Heart left ventricle (tissue), 16 donors: ENCODE measurements around the gene BCAM. TPM values are rescaled to one million over a fixed set of nuclear protein-coding genes. Genes with fewer than 3 reads are reported as not detected.

Experiments used
- ATAC-seq, 4 donors: fragments of 200-7000 bp; cut with Tn5 transposase; one replicate each; pipeline ENCODE4 v1.9.1; 2020 to 2022; ENCODE audit warnings: moderate library complexity in 4 of 4, mild to moderate bottlenecking in 3 of 4, moderate number of reproducible peaks in 1 of 4
- DNase-seq, 5 donors: peaks; one replicate each; pipeline ENCODE4 v3.0.0-alpha.2; 2020
- H3K27ac ChIP-seq, 12 donors: fragments of 200-600 bp; sonication (generic) in 4 of 12; one replicate each; pipeline versions ENCODE4 v1.5.0 to v1.8.0; 2016 to 2022; ENCODE audit warnings: mild to moderate bottlenecking in 2 of 12
- H3K27me3 ChIP-seq, 9 donors: fragments of 200-600 bp; sonication (generic) in 2 of 9; one replicate each; pipeline versions ENCODE4 v1.5.1 to v1.8.0; 2016 to 2022; ENCODE audit warnings: mild to moderate bottlenecking in 3 of 9
- H3K36me3 ChIP-seq, 9 donors: fragments of 200-600 bp; sonication (generic) in 2 of 9; one replicate each; pipeline versions ENCODE4 v1.5.0 to v1.8.0; 2018 to 2022; ENCODE audit warnings: mild to moderate bottlenecking in 2 of 9
- H3K4me1 ChIP-seq, 12 donors: fragments of 200-600 bp; sonication (generic) in 4 of 12; one replicate each; pipeline versions ENCODE4 v1.5.0 to v1.8.0; 2016 to 2022; ENCODE audit warnings: mild to moderate bottlenecking in 3 of 12
- H3K4me3 ChIP-seq, 12 donors: fragments of 200-600 bp; sonication (generic) in 4 of 12; one replicate each; pipeline versions ENCODE4 v1.5.0 to v1.8.0; 2017 to 2022; ENCODE audit warnings: mild to moderate bottlenecking in 9 of 12, moderate library complexity in 4 of 12
- H3K9me3 ChIP-seq, 12 donors: fragments of 200-600 bp; sonication (generic) in 4 of 12; one replicate each; pipeline versions ENCODE4 v1.5.0 to v1.8.0; 2016 to 2022; ENCODE audit warnings: mild to moderate bottlenecking in 1 of 12
- POLR2A ChIP-seq, 2 donors: fragments of 450-650 bp; IDR thresholded peaks; one replicate each; pipeline ENCODE4 v1.6.1; 2017; ENCODE audit warnings: antibody characterized with exemption in 2 of 2, mild to moderate bottlenecking in 2 of 2, moderate library complexity in 2 of 2
- WGBS, 4 donors: extraction: QIAGEN DNeasy Blood & Tissue Kit in 2 of 4; methylation state at CpG; one replicate each; pipeline versions ENCODE4 v1.1.5 to v1.1.7; 2013 to 2018; 5-methylcytosine and 5-hydroxymethylcytosine counted together
- intact Hi-C, 10 donors: fragments of 100-400 bp; cut with DNase I; formaldehyde crosslinking; loops; one replicate each; pipeline versions ENCODE4 v1.11.1 to v1.14.2; 2022
- polyA plus RNA-seq, 2 donors: library from polyadenylated mRNA; stranded (reverse); fragments of 200-250 nt; gene quantifications; one replicate each; pipeline ENCODE4 v1.2.3, GENCODE V29; 2013
- total RNA-seq, 9 donors: library from RNA; depleted of rRNA in 2 of 9; stranded (reverse); fragments of >200 nt in 2 of 9; fragmentation: NEBNext Ultra II Directional in 3 of 9; extraction: Animal tissue kit (Norgen Biotek cat#: 25700) in 3 of 9; gene quantifications; one replicate each; pipeline versions ENCODE4 v1.1.0 to v1.2.4, GENCODE V29; 2016 to 2023
- TF ChIP-seq, protein P1 (sequence below), 12 donors: fragments of 200-600 bp; sonication (generic) in 4 of 12; IDR thresholded peaks; one replicate each; pipeline versions ENCODE4 v1.5.0 to v1.8.0; 2018 to 2022; ENCODE audit warnings: antibody characterized with exemption in 12 of 12, mild to moderate bottlenecking in 5 of 12
- donor health status: ischemic (EF 13 %, LVEDD 7.1; RV severe dilation, severe dysfunction).
- donor health status: healthy with polysubstance abuse.
- donor health status: DM: no; HTN: yes; CAD: no.
- donor health status: DM: no; HTN: no; CAD: no.
- donor health status: ischemic (EF 25% LVEDD 6.9; RV normal size, moderate dysfunction).
- donor health status: ischemic (EF 25% LVEDD 5.7; RV mildly dilated, moderate dysfunction).
- donor health status: healthy.
- donor health status: DM: yes; HTN: yes; CAD: no.
- donor health status: ischemic (EF 35%, LVEDD 5.7; RV mildly dilated, moderate dysfunction).
- donor health status: nonischemic (EF 11% LVEDD 7.7; RV severe dilation, severe dysfunction).
- donor health status: DM: yes; HTN: yes; CAD: no.
- donor health status: PGD.
- donor health status: ischemic (EF 29% LVEDD 5.4; RV normal size, mild dysfunction).
- donor health status: nonischemic (EF 23%, LVEDD 6.1; RV moderate dilation, normal function).

Gene BCAM
- total and polyA plus RNA-seq, 11 donors, result 50.9 to 160 (median 94.3) TPM

GRCh38 chr19:44817725-44818465 lies 9.0 kb downstream of the BCAM start:
- H3K4me3 ChIP-seq, result no peak overlapping the region
- intact Hi-C loops, result no loop called here
- WGBS, 4 donors, result 86 to 91% (median 90%) methylated on average over 8 of the region's 8 CpGs
- DNase-seq, result no peak
- no peaks in the 10 kb centered on the region for H3K27me3 ChIP-seq
- H3K36me3 ChIP-seq, result peaks cover 0 to 45% (median 23%) of the 10 kb centered on the region in 9 donors
- H3K27ac ChIP-seq, result no peak overlapping the region
- no peak for TF ChIP-seq POLR2A (IDR thresholded peaks at IDR 0.05)
- TF ChIP-seq, protein P1, sequence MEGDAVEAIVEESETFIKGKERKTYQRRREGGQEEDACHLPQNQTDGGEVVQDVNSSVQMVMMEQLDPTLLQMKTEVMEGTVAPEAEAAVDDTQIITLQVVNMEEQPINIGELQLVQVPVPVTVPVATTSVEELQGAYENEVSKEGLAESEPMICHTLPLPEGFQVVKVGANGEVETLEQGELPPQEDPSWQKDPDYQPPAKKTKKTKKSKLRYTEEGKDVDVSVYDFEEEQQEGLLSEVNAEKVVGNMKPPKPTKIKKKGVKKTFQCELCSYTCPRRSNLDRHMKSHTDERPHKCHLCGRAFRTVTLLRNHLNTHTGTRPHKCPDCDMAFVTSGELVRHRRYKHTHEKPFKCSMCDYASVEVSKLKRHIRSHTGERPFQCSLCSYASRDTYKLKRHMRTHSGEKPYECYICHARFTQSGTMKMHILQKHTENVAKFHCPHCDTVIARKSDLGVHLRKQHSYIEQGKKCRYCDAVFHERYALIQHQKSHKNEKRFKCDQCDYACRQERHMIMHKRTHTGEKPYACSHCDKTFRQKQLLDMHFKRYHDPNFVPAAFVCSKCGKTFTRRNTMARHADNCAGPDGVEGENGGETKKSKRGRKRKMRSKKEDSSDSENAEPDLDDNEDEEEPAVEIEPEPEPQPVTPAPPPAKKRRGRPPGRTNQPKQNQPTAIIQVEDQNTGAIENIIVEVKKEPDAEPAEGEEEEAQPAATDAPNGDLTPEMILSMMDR (IDR thresholded peaks at IDR 0.05), result no peak
- H3K4me1 ChIP-seq, result peaks cover 0 to 31% (median 13%) of the 10 kb centered on the region in 12 donors
- H3K9me3 ChIP-seq, result no peaks in the 10 kb centered on the region
- no peak for ATAC-seq

GRCh38 chr19:44818466-44819031 lies 9.6 kb downstream of the BCAM start:
- TF ChIP-seq, protein P1 (IDR thresholded peaks at IDR 0.05), result no peak
- TF ChIP-seq POLR2A (IDR thresholded peaks at IDR 0.05), result no peak
- ATAC-seq (no peak), DNase-seq (no peak)
- peaks cover 0 to 36% (median 18%) of the 10 kb centered on the region in 12 donors for H3K4me1 ChIP-seq
- 85 to 92% (median 88%) methylated on average over 19 to 20 of the region's 20 CpGs for WGBS, 4 donors
- no peaks in the 10 kb centered on the region for H3K9me3 ChIP-seq
- intact Hi-C loops, result no loop called here
- H3K27me3 ChIP-seq, result no peaks in the 10 kb centered on the region
- H3K4me3 ChIP-seq, result no peak overlapping the region
- peaks cover 0 to 38% (median 17%) of the 10 kb centered on the region in 9 donors for H3K36me3 ChIP-seq
- no peak overlapping the region for H3K27ac ChIP-seq

DNA sequence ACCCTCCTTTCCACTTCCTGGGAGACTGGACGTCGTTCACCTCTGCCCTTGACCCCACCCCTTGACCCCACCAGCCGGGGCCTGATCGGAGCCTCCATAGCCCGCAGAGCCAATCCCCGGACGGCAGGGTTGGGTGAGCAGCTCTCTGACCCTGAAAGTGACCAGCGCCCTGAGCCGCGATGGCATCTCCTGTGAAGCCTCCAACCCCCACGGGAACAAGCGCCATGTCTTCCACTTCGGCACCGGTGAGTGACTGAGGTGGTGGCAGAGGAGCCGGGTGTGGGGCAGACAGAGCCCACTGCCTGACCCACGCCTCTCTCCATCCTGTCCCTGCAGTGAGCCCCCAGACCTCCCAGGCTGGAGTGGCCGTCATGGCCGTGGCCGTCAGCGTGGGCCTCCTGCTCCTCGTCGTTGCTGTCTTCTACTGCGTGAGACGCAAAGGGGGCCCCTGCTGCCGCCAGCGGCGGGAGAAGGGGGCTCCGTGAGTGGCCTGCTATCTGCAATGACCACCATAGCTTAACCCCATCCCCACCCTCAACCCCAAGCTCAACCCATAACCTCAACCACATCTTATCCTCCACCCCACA lies 10.4 kb downstream of the BCAM start:
- TF ChIP-seq, protein P1 (IDR thresholded peaks at IDR 0.05), result no peak
- no peak for TF ChIP-seq POLR2A (IDR thresholded peaks at IDR 0.05)
- peaks cover 0 to 31% (median 10%) of the 10 kb centered on the region in 9 donors for H3K36me3 ChIP-seq
- no peak for ATAC-seq
- peaks cover 0 to 37% (median 19%) of the 10 kb centered on the region in 12 donors for H3K4me1 ChIP-seq
- H3K9me3 ChIP-seq, result no peaks in the 10 kb centered on the region
- DNase-seq, result no peak
- H3K4me3 ChIP-seq, result no peak overlapping the region
- H3K27ac ChIP-seq, result peak overlapping the region in 3 of 12 donors; percentile 14 to 84 (median 18)
- 88 to 92% (median 90%) methylated on average over 26 to 28 of the region's 28 CpGs for WGBS, 4 donors
- intact Hi-C loops, result no loop called here
- H3K27me3 ChIP-seq, result no peaks in the 10 kb centered on the region
